ENCODE data around the gene CROCC2.
A peak's percentile ranks its signal among the peaks of the same experiment; 100 is the strongest.

The CROCC2 gene

DNA sequence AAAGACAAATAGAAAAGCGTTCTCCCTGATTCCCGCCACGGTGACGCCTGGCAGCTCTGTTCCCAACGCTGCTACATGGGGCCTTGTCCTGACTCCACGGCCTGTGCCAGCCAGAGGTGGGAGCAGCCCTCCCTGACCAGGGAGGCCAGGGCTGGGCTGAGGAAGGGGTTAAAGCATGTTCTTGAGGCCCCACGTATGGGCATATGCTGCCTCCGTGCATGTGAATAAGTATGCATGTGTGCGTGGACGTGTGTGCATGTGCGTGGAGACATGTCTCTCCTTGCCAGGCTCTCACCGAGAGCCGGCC is 90.7 kb downstream of the CROCC2 start:
- 82% methylated on average over 12 of the region's 13 CpGs for WGBS (ENCODE audit: insufficient coverage)
- no peak for DNase-seq
- ChIA-PET POLR2A (no interaction called here), CTCF (no interaction called here)
- Histone ChIP-seq H3K27ac (ENCODE audit: insufficient read depth in 1 of 2, low read depth in 1 of 2, low read length in 2 of 2, poor library complexity in 1 of 2, severe bottlenecking in 2 of 2) (no peak overlapping the region), H3K4me3 (ENCODE audit: control insufficient read depth in 1 of 7, extremely low read depth in 1 of 7, insufficient read depth in 4 of 7, low read depth in 2 of 7, low read length in 6 of 7) (peak overlapping the region in 1 of 7 experiments; percentile 28), H3K4me1 (ENCODE audit: control extremely low read depth in 1 of 4, control insufficient read depth in 4 of 4, insufficient read depth in 4 of 4, low read length in 3 of 4) (peaks cover 0 to 73% (median 30%) of the 10 kb centered on the region in 4 experiments), H3K27me3 (replicated peaks in 2 of 5; ENCODE audit: control insufficient read depth in 4 of 5, insufficient read depth in 5 of 5, low read length in 4 of 5) (peaks cover 0 to 15% (median 2%) of the 10 kb centered on the region in 5 experiments), H3K36me3 (ENCODE audit: control insufficient read depth in 4 of 4, insufficient read depth in 4 of 4, low read length in 3 of 4) (no peaks in the 10 kb centered on the region), H3K9me3 (ENCODE audit: control extremely low read depth in 1 of 5, control insufficient read depth in 4 of 5, insufficient read depth in 2 of 5, low read depth in 1 of 5, low read length in 4 of 5) (no peaks in the 10 kb centered on the region)

DNA sequence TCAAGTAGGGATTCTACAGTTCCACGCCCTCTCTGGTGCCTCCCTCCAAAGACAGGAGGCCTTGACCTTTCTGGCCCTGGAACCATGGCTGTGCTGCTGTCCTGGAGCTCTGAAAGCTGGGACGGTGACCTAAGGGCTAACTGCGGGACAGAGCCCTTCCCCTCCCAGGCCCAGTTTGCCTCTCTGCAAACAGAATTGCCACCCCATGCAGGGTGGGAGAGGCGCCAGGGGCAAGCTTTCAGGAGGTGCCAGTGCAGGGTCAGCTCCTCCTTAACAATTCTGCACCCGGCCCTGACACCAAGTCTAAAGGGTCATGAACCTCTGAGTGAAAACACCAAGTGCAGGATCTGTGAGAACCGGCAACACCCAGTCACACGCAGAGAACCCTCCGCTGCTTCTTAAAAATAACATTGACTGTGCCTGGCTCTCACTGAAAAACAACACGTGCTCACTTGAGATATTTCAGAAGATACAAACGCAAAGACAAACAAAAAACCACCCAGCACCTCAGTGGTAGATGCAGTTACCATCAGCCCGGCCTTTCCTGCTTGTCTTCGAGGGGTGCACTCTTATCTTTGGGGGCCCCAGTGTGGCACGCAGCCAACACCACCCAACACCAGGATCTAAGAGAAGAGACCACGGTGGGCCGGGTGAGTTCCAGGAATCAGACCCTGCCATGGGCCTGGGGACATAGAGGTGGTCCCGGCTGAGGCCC is 91.2 kb downstream of the CROCC2 start:
- 46% methylated on average over 12 of the region's 16 CpGs for WGBS (ENCODE audit: insufficient coverage)
- POLR2A ChIA-PET = no interaction called here
- Histone ChIP-seq H3K27ac (ENCODE audit: insufficient read depth in 1 of 2, low read depth in 1 of 2, low read length in 2 of 2, poor library complexity in 1 of 2, severe bottlenecking in 2 of 2) (no peak overlapping the region), H3K27me3 (replicated peaks in 2 of 5; ENCODE audit: control insufficient read depth in 4 of 5, insufficient read depth in 5 of 5, low read length in 4 of 5) (peaks cover 0 to 15% (median 2%) of the 10 kb centered on the region in 5 experiments), H3K4me3 (ENCODE audit: control insufficient read depth in 1 of 7, extremely low read depth in 1 of 7, insufficient read depth in 4 of 7, low read depth in 2 of 7, low read length in 6 of 7) (peak overlapping the region in 1 of 7 experiments; percentile 78), H3K9me3 (ENCODE audit: control extremely low read depth in 1 of 5, control insufficient read depth in 4 of 5, insufficient read depth in 2 of 5, low read depth in 1 of 5, low read length in 4 of 5) (no peaks in the 10 kb centered on the region), H3K4me1 (ENCODE audit: control extremely low read depth in 1 of 4, control insufficient read depth in 4 of 4, insufficient read depth in 4 of 4, low read length in 3 of 4) (peaks cover 0 to 73% (median 30%) of the 10 kb centered on the region in 4 experiments), H3K36me3 (ENCODE audit: control insufficient read depth in 4 of 4, insufficient read depth in 4 of 4, low read length in 3 of 4) (no peaks in the 10 kb centered on the region)
- CTCF ChIA-PET = no interaction called here
- DNase-seq = no peak

DNA sequence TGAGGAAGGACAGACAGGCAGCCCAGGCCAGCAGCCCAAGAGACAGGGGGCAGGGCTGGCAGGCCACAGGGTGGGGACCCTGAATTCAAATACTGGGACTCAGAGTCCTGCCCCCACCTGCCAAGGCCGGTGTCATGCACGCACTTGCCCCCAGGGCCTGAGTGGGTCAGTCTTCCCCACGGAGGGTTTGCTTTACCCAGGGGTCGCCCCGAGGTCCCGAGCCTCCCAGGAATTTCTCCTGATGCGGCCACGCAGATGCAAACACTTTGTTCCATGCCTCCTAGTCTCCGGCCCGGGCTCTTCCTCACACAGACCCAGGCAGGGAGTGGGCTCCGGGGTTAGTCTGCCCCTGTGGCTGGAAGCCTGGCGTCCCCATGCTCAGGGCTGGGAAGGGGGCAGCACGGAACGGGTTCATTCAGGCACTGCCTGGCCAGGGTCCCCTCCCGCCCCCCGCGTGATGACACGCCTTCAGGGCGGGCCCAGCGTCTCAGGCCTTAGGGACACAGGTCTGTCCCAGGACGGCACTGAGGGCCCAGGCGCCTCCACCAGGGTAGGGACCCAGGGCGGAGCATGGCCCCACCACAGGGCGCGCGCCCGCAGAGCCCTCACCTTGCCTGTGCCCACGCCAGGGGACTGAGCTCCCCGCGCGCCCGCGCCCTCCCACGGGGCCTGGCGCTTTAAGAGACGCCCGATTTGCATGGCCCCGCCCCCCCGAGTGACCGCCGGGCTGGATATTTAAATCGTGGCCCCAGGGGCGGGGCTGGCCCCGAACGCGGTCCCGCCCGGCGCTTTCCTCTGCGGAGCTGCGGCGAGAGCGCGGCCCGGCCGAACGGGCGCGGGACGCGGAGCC is 91.9 kb downstream of the CROCC2 start, which contains the start of gene SNED1:
SNED1 (plus strand) TSS at position 763 of the 850 bp plus-strand sequence. CDS start 220 bp downstream, outside the sequence.
- CTCF ChIA-PET = interaction anchor here (0.7 to 1.0 kb wide), 2 partner anchors 15 to 83 kb away, joined by 3 read pairs; no protein-coding TSS in a partner anchor
- Histone ChIP-seq H3K36me3 (ENCODE audit: control insufficient read depth in 4 of 4, insufficient read depth in 4 of 4, low read length in 3 of 4) (no peaks in the 10 kb centered on the region), H3K4me1 (ENCODE audit: control extremely low read depth in 1 of 4, control insufficient read depth in 4 of 4, insufficient read depth in 4 of 4, low read length in 3 of 4) (peaks cover 0 to 66% (median 27%) of the 10 kb centered on the region in 4 experiments), H3K9me3 (ENCODE audit: control extremely low read depth in 1 of 5, control insufficient read depth in 4 of 5, insufficient read depth in 2 of 5, low read depth in 1 of 5, low read length in 4 of 5) (peaks cover 0 to under 1% (median 0%) of the 10 kb centered on the region in 5 experiments), H3K4me3 (ENCODE audit: control insufficient read depth in 1 of 7, extremely low read depth in 1 of 7, insufficient read depth in 4 of 7, low read depth in 2 of 7, low read length in 6 of 7) (peak within 1 kb of the TSS in 6 of 7 experiments; percentile 28 to 78 (median 56)), H3K27me3 (replicated peaks in 2 of 5; ENCODE audit: control insufficient read depth in 4 of 5, insufficient read depth in 5 of 5, low read length in 4 of 5) (peaks cover 0 to 15% (median 2%) of the 10 kb centered on the region in 5 experiments), H3K27ac (ENCODE audit: insufficient read depth in 1 of 2, low read depth in 1 of 2, low read length in 2 of 2, poor library complexity in 1 of 2, severe bottlenecking in 2 of 2) (no peak within 1 kb of the TSS)
- POLR2A ChIA-PET = no interaction called here
- WGBS (ENCODE audit: insufficient coverage) = 7% methylated on average over 58 of the region's 61 CpGs
- peak; percentile 71 to 88 (median 83) for DNase-seq

DNA sequence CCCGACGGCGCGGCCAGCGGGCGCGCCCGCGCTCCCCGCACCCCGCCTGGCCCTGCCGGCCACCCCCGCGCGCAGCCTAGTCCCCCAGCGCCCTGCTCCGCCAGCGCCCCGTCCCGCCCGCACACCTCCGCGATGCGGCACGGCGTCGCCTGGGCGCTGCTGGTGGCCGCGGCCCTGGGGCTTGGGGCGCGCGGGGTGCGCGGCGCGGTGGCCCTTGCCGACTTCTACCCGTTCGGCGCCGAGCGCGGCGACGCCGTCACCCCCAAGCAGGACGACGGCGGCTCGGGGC is 92.5 kb downstream of the CROCC2 start:
- peak in 2 of 3 donors; percentile 45 to 58 for DNase-seq
- POLR2A ChIA-PET = no interaction called here

DNA sequence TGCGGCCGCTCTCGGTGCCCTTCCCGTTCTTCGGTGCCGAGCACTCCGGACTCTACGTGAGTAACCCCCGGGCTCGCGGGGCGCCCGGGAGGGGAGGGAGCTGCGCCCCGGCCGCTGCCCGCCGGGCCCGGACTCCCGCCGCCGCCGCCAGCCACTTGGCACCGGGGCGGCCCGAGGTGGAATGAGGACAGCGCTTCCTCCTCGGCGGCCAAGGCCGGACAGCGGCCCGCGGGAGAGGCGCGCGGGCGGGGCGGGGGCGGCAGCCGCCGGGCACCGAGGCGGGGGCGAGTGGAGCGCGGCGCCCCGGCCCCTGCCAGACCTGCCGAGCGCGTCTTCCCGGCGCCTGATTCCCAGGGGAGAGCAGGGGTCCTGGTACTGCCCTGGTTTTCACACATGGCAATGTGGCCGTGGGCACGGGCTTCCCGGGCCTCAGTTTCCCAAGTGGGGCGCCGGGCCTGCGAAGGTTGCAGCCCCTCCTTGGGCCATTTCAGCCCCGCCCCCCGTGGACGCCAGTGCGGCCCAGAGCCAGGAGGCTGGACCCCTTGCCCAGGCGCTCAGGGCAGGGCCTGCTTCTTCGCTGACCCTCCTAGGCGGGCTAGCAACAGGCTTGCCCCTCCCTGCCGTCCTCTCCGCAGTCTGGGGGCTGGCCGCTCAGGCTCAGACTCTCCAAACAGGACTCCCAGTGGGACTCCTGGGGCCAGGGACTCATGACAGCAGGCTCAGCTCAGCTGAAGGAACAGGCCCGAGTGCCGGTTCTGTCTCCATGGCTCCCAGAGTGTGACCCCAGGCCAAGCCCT is 93.1 kb downstream of the CROCC2 start:
- Histone ChIP-seq H3K4me3 (ENCODE audit: control insufficient read depth in 1 of 7, extremely low read depth in 1 of 7, insufficient read depth in 4 of 7, low read depth in 2 of 7, low read length in 6 of 7) (peak overlapping the region in 6 of 7 experiments; percentile 28 to 78 (median 42)), H3K36me3 (ENCODE audit: control insufficient read depth in 4 of 4, insufficient read depth in 4 of 4, low read length in 3 of 4) (peaks cover 0 to 9% (median 0%) of the 10 kb centered on the region in 4 experiments), H3K9me3 (ENCODE audit: control extremely low read depth in 1 of 5, control insufficient read depth in 4 of 5, insufficient read depth in 2 of 5, low read depth in 1 of 5, low read length in 4 of 5) (peaks cover 0 to 12% (median 7%) of the 10 kb centered on the region in 5 experiments), H3K27ac (ENCODE audit: insufficient read depth in 1 of 2, low read depth in 1 of 2, low read length in 2 of 2, poor library complexity in 1 of 2, severe bottlenecking in 2 of 2) (no peak overlapping the region), H3K27me3 (replicated peaks in 2 of 5; ENCODE audit: control insufficient read depth in 4 of 5, insufficient read depth in 5 of 5, low read length in 4 of 5) (peaks cover 0 to 15% (median 0%) of the 10 kb centered on the region in 5 experiments), H3K4me1 (ENCODE audit: control extremely low read depth in 1 of 4, control insufficient read depth in 4 of 4, insufficient read depth in 4 of 4, low read length in 3 of 4) (peaks cover 0 to 59% (median 27%) of the 10 kb centered on the region in 4 experiments)
- 13% methylated on average over 50 of the region's 71 CpGs for WGBS (ENCODE audit: insufficient coverage)
- ChIA-PET POLR2A (no interaction called here), CTCF (no interaction called here)
- DNase-seq = no peak

More for the DNA sequence above, 92.5 kb downstream of the CROCC2 start:
- peaks cover 0 to 61% (median 27%) of the 10 kb centered on the region in 4 experiments for H3K4me1 ChIP-seq (ENCODE audit: control extremely low read depth in 1 of 4, control insufficient read depth in 4 of 4, insufficient read depth in 4 of 4, low read length in 3 of 4)
- peaks cover 0 to 6% (median 5%) of the 10 kb centered on the region in 5 experiments for H3K9me3 ChIP-seq (ENCODE audit: control extremely low read depth in 1 of 5, control insufficient read depth in 4 of 5, insufficient read depth in 2 of 5, low read depth in 1 of 5, low read length in 4 of 5)
- WGBS (ENCODE audit: insufficient coverage) = under 1% methylated on average over 48 of the region's 51 CpGs
- H3K27ac ChIP-seq (ENCODE audit: insufficient read depth in 1 of 2, low read depth in 1 of 2, low read length in 2 of 2, poor library complexity in 1 of 2, severe bottlenecking in 2 of 2) = no peak overlapping the region
- peaks cover 0 to 15% (median 2%) of the 10 kb centered on the region in 5 experiments for H3K27me3 ChIP-seq (replicated peaks in 2 of 5; ENCODE audit: control insufficient read depth in 4 of 5, insufficient read depth in 5 of 5, low read length in 4 of 5)
- H3K36me3 ChIP-seq (ENCODE audit: control insufficient read depth in 4 of 4, insufficient read depth in 4 of 4, low read length in 3 of 4) = peaks cover 0 to 5% (median 0%) of the 10 kb centered on the region in 4 experiments
- peak overlapping the region in 6 of 7 experiments; percentile 28 to 78 (median 56) for H3K4me3 ChIP-seq (ENCODE audit: control insufficient read depth in 1 of 7, extremely low read depth in 1 of 7, insufficient read depth in 4 of 7, low read depth in 2 of 7, low read length in 6 of 7)
- CTCF ChIA-PET = interaction anchor here (0.7 to 1.0 kb wide), 2 partner anchors 15 to 84 kb away, joined by 3 read pairs; no protein-coding TSS in a partner anchor

DNA sequence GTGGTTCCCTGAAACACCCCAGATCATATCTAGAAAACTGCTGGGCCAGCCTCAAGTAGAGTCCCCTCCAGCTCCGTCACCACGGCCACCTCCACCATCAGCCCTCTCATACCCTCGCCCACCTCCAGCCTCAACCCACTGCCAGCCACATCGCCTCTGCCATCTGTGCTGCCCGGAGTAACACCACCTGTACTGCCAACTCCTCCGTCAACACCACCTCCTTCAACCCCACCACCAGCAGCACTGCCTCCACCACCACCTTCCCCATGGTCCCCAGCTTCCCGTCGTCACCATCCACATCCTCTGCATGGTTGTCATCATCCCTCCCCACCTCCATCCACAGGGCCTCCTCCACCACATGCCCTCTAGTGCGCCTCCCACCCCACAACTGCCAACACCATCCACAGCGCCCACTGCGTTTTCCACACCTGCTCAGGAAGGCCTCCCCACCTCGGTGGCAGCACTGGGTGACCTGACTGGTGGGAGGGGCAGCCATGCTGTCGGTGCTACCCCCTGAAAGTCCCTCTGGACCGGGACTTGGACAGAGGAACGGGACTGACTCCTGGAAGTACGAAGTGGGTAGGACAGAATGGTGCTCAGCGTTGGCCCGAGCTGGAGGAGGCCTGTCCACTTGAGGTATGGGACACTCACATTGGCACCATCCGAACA is 93.9 kb downstream of the CROCC2 start:
- Histone ChIP-seq H3K9me3 (ENCODE audit: control extremely low read depth in 1 of 5, control insufficient read depth in 4 of 5, insufficient read depth in 2 of 5, low read depth in 1 of 5, low read length in 4 of 5) (peaks cover 0 to 12% (median 9%) of the 10 kb centered on the region in 5 experiments), H3K27ac (ENCODE audit: insufficient read depth in 1 of 2, low read depth in 1 of 2, low read length in 2 of 2, poor library complexity in 1 of 2, severe bottlenecking in 2 of 2) (no peak overlapping the region), H3K27me3 (replicated peaks in 2 of 5; ENCODE audit: control insufficient read depth in 4 of 5, insufficient read depth in 5 of 5, low read length in 4 of 5) (peaks cover 0 to 15% (median 0%) of the 10 kb centered on the region in 5 experiments), H3K4me1 (ENCODE audit: control extremely low read depth in 1 of 4, control insufficient read depth in 4 of 4, insufficient read depth in 4 of 4, low read length in 3 of 4) (peaks cover 0 to 51% (median 23%) of the 10 kb centered on the region in 4 experiments), H3K36me3 (ENCODE audit: control insufficient read depth in 4 of 4, insufficient read depth in 4 of 4, low read length in 3 of 4) (peaks cover 0 to 9% (median 0%) of the 10 kb centered on the region in 4 experiments), H3K4me3 (ENCODE audit: control insufficient read depth in 1 of 7, extremely low read depth in 1 of 7, insufficient read depth in 4 of 7, low read depth in 2 of 7, low read length in 6 of 7) (peak overlapping the region in 4 of 7 experiments; percentile 36 to 78 (median 55))
- CTCF ChIA-PET = interaction anchor here (0.5 to 0.8 kb wide), 2 partner anchors 45 to 146 kb away, joined by 3 read pairs; no protein-coding TSS in a partner anchor
- 68% methylated on average over 19 of the region's 19 CpGs for WGBS (ENCODE audit: insufficient coverage)
- POLR2A ChIA-PET = no interaction called here
- DNase-seq = peak in 2 of 3 donors; percentile 78 to 81
